Natural killer cell (primary cell): ENCODE results near the gene EXOC4. TPM values are rescaled to one million over a fixed set of nuclear protein-coding genes. Genes with fewer than 3 reads are reported as not detected.

Experiments used
- ATAC-seq, 3 donors: fragments of 150-1000 bp in 2 of 3; fragments of 200-7000 bp in 1 of 3; cut with Tn5 transposase; 1 replicate in 1 of 3; 2 replicates in 2 of 3; pipeline ENCODE4 v1.10.0; 2021; ENCODE audit warnings: mild to moderate bottlenecking in 2 of 3, moderate library complexity in 2 of 3
- DNase-seq, 2 donors: peaks; one replicate each; pipeline versions ENCODE4 v3.0.0 to v3.0.0-alpha.2; 2013 to 2021; ENCODE audit warnings: mixed read lengths in 1 of 2
- H3K27ac ChIP-seq: one replicate; pipeline ENCODE4 v1.5.1; 2013; ENCODE audit warnings: mild to moderate bottlenecking, low read length
- H3K27me3 ChIP-seq: one replicate; pipeline ENCODE4 v1.6.1; 2013; ENCODE audit warnings: low read length; ENCODE audit not compliant: control insufficient read depth, insufficient read depth
- H3K36me3 ChIP-seq: one replicate; pipeline ENCODE4 v1.6.1; 2013; ENCODE audit warnings: low read length; ENCODE audit not compliant: control insufficient read depth, insufficient read depth
- H3K4me1 ChIP-seq: one replicate; pipeline ENCODE4 v1.6.1; 2013; ENCODE audit warnings: low read length; ENCODE audit not compliant: control insufficient read depth, insufficient read depth
- H3K4me3 ChIP-seq: one replicate; pipeline ENCODE4 v1.5.1; 2013; ENCODE audit warnings: low read length
- H3K9me3 ChIP-seq: one replicate; pipeline ENCODE4 v1.6.1; 2013; ENCODE audit warnings: low read length; ENCODE audit not compliant: control insufficient read depth, insufficient read depth
- H3K27ac Mint-ChIP-seq, 2 donors: one replicate each; pipeline ENCODE4 v1.8.0; 2022; ENCODE audit warnings: mild to moderate bottlenecking in 2 of 2, mixed read lengths in 2 of 2, moderate library complexity in 1 of 2
- H3K27me3 Mint-ChIP-seq, 2 donors: one replicate each; pipeline ENCODE4 v1.8.0; 2022; ENCODE audit warnings: low read depth in 2 of 2, mixed read lengths in 2 of 2
- H3K36me3 Mint-ChIP-seq: one replicate; pipeline ENCODE4 v1.8.0; 2022; ENCODE audit warnings: mixed read lengths
- H3K4me1 Mint-ChIP-seq, 2 donors: one replicate each; pipeline ENCODE4 v1.8.0; 2022; ENCODE audit warnings: mixed read lengths in 2 of 2
- H3K4me3 Mint-ChIP-seq: one replicate; pipeline ENCODE4 v1.8.0; 2022; ENCODE audit warnings: mild to moderate bottlenecking, moderate library complexity, mixed read lengths
- H3K9me3 Mint-ChIP-seq, 2 donors: one replicate each; pipeline ENCODE4 v1.8.0; 2022; ENCODE audit warnings: mixed read lengths in 2 of 2
- CTCF ChIP-seq: fragments of 200-600 bp; IDR thresholded peaks from one replicate; pipeline ENCODE4 v1.8.0; 2022; ENCODE audit warnings: antibody characterized with exemption
- WGBS: methylation state at CpG from one replicate; pipeline ENCODE4 v1.1.7; 2013; ENCODE audit warnings: missing lambda C conversion rate; ENCODE audit not compliant: insufficient coverage; 5-methylcytosine and 5-hydroxymethylcytosine counted together
- intact Hi-C: fragments of 100-400 bp; cut with micrococcal nuclease; formaldehyde crosslinking; loops from one replicate; pipeline ENCODE4 v1.14.2; 2022
- total RNA-seq, 4 donors: library from RNA; stranded (reverse); fragments of 120-200 nt in 1 of 4; gene quantifications; one replicate each; pipeline versions ENCODE4 v1.2.3 to v1.2.4, GENCODE V29; 2013 to 2022

Gene EXOC4
- total RNA-seq, 3 donors from 2014 or later (not counting 1 experiment from before 2014, with no cell fraction given), result 105 to 148 (median 123) TPM

- H3K9me3 ChIP-seq, result no peaks in the 10 kb centered on the region
- no peak overlapping the region for H3K4me3 ChIP-seq
- WGBS, result 94% methylated on average over 6 of the region's 6 CpGs
Observed at GRCh38 chr7:133830081-133830480, 577.2 kb downstream of the EXOC4 start.

GRCh38 chr7:133836666-133837065 lies 583.8 kb downstream of the EXOC4 start:
- Histone ChIP-seq H3K4me1 (no peaks in the 10 kb centered on the region), H3K36me3 (no peaks in the 10 kb centered on the region), H3K27me3 (no peaks in the 10 kb centered on the region), H3K27ac (no peak overlapping the region), H3K4me3 (no peak overlapping the region), H3K9me3 (no peaks in the 10 kb centered on the region)
- H3K9me3 Mint-ChIP-seq, result peaks cover 0 to 9% of the 10 kb centered on the region in 2 donors
- H3K4me3 Mint-ChIP-seq, result no peak overlapping the region
- H3K27me3 Mint-ChIP-seq, result no peaks in the 10 kb centered on the region
- no peak overlapping the region for H3K27ac Mint-ChIP-seq
- ATAC-seq, result no peak
- peaks cover 0 to 4% of the 10 kb centered on the region in 2 donors for H3K4me1 Mint-ChIP-seq
- DNase-seq, result no peak
- H3K36me3 Mint-ChIP-seq, result peaks cover 11% of the 10 kb centered on the region
- intact Hi-C loops, result no loop called here
- WGBS, result 80% methylated on average over 1 of the region's 3 CpGs
- TF ChIP-seq CTCF, result no peak

More at GRCh38 chr7:133830081-133830480, 577.2 kb downstream of the EXOC4 start:
- Histone ChIP-seq H3K4me1 (no peaks in the 10 kb centered on the region), H3K27me3 (no peaks in the 10 kb centered on the region), H3K36me3 (no peaks in the 10 kb centered on the region), H3K27ac (no peak overlapping the region)
- no peak overlapping the region for H3K27ac Mint-ChIP-seq
- intact Hi-C loops, result no loop called here
- DNase-seq (no peak), ATAC-seq (no peak)
- no peaks in the 10 kb centered on the region for H3K27me3 Mint-ChIP-seq
- no peak overlapping the region for H3K4me3 Mint-ChIP-seq
- H3K9me3 Mint-ChIP-seq, result peaks cover 0 to 9% of the 10 kb centered on the region in 2 donors
- H3K4me1 Mint-ChIP-seq, result no peaks in the 10 kb centered on the region
- no peak for TF ChIP-seq CTCF
- H3K36me3 Mint-ChIP-seq, result peaks cover 14% of the 10 kb centered on the region

- no peak for TF ChIP-seq CTCF
- Histone ChIP-seq H3K36me3 (no peaks in the 10 kb centered on the region), H3K9me3 (no peaks in the 10 kb centered on the region), H3K4me3 (no peak overlapping the region), H3K4me1 (no peaks in the 10 kb centered on the region), H3K27me3 (no peaks in the 10 kb centered on the region), H3K27ac (no peak overlapping the region)
- no peak overlapping the region for H3K4me3 Mint-ChIP-seq
- H3K9me3 Mint-ChIP-seq, result peaks cover 0 to 4% of the 10 kb centered on the region in 2 donors
- peaks cover 1 to 4% of the 10 kb centered on the region in 2 donors for H3K4me1 Mint-ChIP-seq
- H3K27me3 Mint-ChIP-seq, result no peaks in the 10 kb centered on the region
- intact Hi-C loops, result no loop called here
- no peak for DNase-seq
- peaks cover 5% of the 10 kb centered on the region for H3K36me3 Mint-ChIP-seq
- no peak overlapping the region for H3K27ac Mint-ChIP-seq
- no peak for ATAC-seq
Observed at GRCh38 chr7:133837224-133837623, 584.3 kb downstream of the EXOC4 start.

GRCh38 chr7:133839121-133839520 lies 586.2 kb downstream of the EXOC4 start:
- Mint-ChIP-seq H3K4me1 (peaks cover 3 to 9% of the 10 kb centered on the region in 2 donors), H3K27ac (no peak overlapping the region), H3K27me3 (no peaks in the 10 kb centered on the region), H3K4me3 (no peak overlapping the region), H3K9me3 (no peaks in the 10 kb centered on the region), H3K36me3 (no peaks in the 10 kb centered on the region)
- DNase-seq (no peak), ATAC-seq (no peak)
- Histone ChIP-seq H3K27ac (no peak overlapping the region), H3K27me3 (no peaks in the 10 kb centered on the region), H3K9me3 (no peaks in the 10 kb centered on the region), H3K36me3 (no peaks in the 10 kb centered on the region), H3K4me1 (no peaks in the 10 kb centered on the region), H3K4me3 (no peak overlapping the region)
- 100% methylated on average over 3 of the region's 3 CpGs for WGBS
- no peak for TF ChIP-seq CTCF
- intact Hi-C loops, result no loop called here
